GOT3 (cell line): ENCODE data around the gene OR10A4.
"Not testable (repeated sequence)": the region's sequence is repeated elsewhere in the genome, so short reads cannot be mapped to it uniquely, and the experiment has no call there.

Source experiments
- DNase-seq: peaks from one replicate; lab custom pipeline; 2025; ENCODE audit warnings: mixed read lengths; lab: John Stamatoyannopoulos, UW

Gene OR10A4

GRCh38 chr11:6895010-6895409 lies 18.6 kb downstream of the OR10A4 start:
- no peak for DNase-seq

- DNase-seq = no peak
These were observed 22.5 kb downstream of the OR10A4 start for GRCh38 chr11:6898911-6899310.

- DNase-seq = no peak
These were observed 24.0 kb downstream of the OR10A4 start for GRCh38 chr11:6900327-6900999.

DNA sequence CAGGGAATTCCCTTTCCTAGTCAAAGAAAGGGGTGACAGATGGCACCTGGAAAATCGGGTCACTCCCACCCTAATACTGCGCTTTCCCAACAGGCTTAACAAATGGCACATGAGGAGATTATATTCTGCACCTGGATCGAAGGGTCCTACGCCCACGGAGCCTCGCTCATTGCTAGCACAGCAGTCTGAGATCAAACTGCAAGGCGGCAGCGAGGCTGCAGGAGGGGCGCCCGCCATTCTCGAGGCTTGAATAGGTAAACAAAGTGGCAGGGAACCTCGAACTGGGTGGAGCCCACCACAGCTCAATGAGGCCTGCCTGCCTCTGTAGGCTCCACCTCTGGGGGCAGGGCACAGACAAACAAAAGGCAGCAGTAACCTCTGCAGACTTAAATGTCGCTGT lies 28.4 kb downstream of the OR10A4 start:
- not testable (repeated sequence) for DNase-seq

DNA sequence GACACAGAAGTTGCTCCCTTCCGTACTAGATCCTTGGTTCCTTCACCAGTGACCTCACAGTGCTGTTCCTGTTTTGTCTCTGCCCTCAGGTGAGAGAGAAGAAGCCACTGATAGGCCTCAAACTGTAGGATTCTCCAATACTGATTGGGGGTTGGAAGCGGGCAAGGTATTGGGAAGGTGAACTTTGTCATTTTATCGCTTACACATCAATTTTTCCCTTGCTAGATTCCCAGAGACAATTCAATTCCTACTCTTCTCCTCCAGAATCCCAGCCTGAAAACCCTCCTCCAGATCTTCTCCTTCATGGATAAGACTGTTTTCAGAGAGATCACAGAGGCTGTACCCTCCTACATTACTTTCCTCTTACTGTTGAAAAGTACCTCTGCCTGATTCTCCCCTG lies 35.0 kb downstream of the OR10A4 start:
- DNase-seq = no peak

GRCh38 chr11:6911948-6912347 lies 35.5 kb downstream of the OR10A4 start:
- no peak for DNase-seq

- DNase-seq = no peak
These were observed 43.3 kb downstream of the OR10A4 start for GRCh38 chr11:6919698-6920097.

DNA sequence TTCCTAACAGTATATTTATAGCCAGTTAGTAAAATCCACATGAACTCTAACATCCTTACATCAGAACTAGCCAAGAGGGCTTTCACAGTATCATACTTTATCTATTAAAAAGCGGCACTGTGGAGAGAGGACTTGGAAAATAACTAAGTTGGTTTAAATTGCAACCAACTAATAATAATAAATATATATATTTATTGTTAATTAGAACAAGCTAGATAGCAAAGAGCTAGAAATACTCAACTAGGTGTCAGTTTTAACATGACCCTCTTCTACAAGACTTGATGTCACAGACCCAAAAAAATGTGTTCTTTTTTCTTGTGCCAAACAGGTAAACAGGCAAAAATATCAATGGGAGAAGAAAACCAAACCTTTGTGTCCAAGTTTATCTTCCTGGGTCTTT lies 44.3 kb downstream of the OR10A4 start, which contains the start of gene OR2D3:
Gene OR2D3 (plus strand): TSS at position 301 of the 400 bp plus-strand sequence. CDS start 0 bp downstream, at position 301.
- no peak for DNase-seq

GRCh38 chr11:6925007-6925577 lies 48.7 kb downstream of the OR10A4 start:
- no peak for DNase-seq

GRCh38 chr11:6925636-6926207 lies 49.3 kb downstream of the OR10A4 start:
- no peak for DNase-seq

DNA sequence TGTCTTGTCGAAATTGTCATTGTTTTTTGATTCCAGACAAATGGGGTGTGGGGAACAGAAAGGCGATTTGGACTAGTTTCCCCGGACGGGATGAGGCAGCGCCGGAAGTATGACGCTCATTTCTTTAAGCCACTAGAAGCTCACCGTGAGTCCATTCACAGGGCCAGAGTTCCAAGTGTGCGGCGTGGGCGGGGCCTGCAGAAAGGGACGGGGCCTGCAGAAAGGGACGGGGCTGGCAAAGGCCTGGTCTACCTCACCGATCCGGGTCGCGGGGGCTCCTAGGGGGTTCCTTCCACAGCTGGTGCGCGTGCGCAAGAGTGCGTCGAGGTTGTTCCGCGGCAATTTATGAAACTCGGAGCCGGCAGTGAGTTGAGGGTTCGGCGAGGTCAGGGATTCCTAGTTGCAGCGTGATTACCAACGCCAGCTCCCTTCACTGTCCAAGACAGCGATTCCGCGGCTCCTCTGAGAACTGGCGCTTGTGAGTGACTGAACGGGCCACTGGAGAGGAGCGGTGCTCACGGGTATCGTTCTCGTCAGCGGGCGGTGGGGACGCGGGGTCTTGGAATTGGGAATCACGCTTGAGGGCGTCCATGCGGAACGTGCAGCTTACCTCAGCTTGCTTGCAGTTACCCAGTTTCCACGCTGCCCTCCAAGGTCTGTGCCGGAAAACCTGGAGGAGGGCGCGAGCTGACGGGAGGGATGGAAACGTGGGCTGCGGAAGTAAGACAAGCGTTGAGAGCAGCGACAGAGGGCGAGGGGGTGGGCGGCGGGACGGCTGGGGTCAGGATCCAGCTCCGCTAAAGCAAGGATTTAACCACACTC lies 50.0 kb downstream of the OR10A4 start, which contains the start of gene ZNF215:
Gene ZNF215 (plus strand): TSS at position 219 of the 822 bp plus-strand sequence. CDS start 5,847 bp downstream, outside the sequence.
- peak; percentile 27 for DNase-seq

DNA sequence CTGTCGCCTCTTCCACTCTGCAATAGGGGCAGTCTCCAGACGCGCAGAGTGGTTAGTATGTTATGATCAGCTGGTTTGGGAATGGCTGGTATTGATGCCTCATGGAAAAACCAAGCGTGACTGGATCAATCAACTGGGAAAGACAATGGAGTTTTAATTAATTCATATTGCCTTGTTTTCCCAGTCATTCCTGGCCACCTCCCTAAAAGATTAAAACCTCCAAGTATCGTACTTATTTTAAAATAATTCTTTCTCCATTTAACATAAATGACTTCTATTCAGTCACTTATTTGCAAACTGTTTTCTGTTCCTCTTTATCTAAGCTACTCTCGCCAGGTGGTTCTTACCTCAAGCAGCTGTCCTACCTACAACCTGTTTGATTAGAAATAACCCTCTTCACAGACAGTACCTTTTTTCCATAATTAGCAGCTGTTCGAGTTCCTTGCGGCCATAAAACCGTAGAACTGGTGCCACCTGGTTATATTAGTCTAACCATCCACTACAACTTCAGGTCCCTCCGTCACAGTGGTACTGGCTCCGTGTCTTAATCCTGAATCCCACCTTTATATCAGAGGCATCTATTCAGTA lies 50.7 kb downstream of the OR10A4 start:
- no peak for DNase-seq
